A549 (cell line): ENCODE results near the gene SH3BP5L. TPM values are rescaled to one million over a fixed set of nuclear protein-coding genes. Genes with fewer than 3 reads are reported as not detected.
A peak's percentile ranks its signal among the peaks of the same experiment; 100 is the strongest.

Experiments
- ATAC-seq, 2 experiments: fragments of 200-7000 bp in 1 of 2; fragments of >200 bp in 1 of 2; cut with Nextera tagmentation in 1 of 2; cut with Tn5 transposase in 1 of 2; 3 replicates each; pipeline versions ENCODE4 v1.8.0 to v1.9.1; 2018 to 2020; ENCODE audit warnings: mild to moderate bottlenecking in 1 of 2, moderate library complexity in 1 of 2
- CTCF ChIA-PET: fragments of 300-600 bp; sonication (Branson Sonifier 250); formaldehyde crosslinking; extraction: SDS; loops from one replicate; lab custom pipeline; 2021; ENCODE audit warnings: antibody characterized with exemption, inconsistent platforms; lab: Yijun Ruan, JAX
- POLR2A ChIA-PET: fragments of 350-600 bp; formaldehyde crosslinking; extraction: SDS; loops from one replicate; lab custom pipeline; 2021; ENCODE audit warnings: antibody characterized with exemption, inconsistent platforms; lab: Yijun Ruan, JAX
- DNase-seq, 2 experiments: peaks; one replicate each; pipeline versions ENCODE4 v3.0.0 to v3.0.0-alpha.2; 2011 to 2016; ENCODE audit warnings: low read depth in 1 of 2, low spot score in 1 of 2
- FAIRE-seq: peaks from 2 replicates; lab custom pipeline; 2011; peaks lifted over from hg19 to GRCh38; lab: Jason Lieb, UNC
- H3K27ac ChIP-seq, 2 experiments: fragments of >200 bp; sonication (Bioruptor Twin); formaldehyde crosslinking; 3 replicates each; pipeline ENCODE4 v1.5.1; 2016 to 2017
- H3K4me1 ChIP-seq: fragments of >200 bp; sonication (Bioruptor Twin); formaldehyde crosslinking; 3 replicates; pipeline ENCODE4 v1.6.1; 2016
- H3K4me2 ChIP-seq: fragments of >200 bp; sonication (Bioruptor Twin); formaldehyde crosslinking; 3 replicates; pipeline ENCODE4 v1.6.1; 2016
- H3K4me3 ChIP-seq: fragments of >200 bp; sonication (Bioruptor Twin); formaldehyde crosslinking; 3 replicates; pipeline ENCODE4 v1.5.1; 2016
- H3K9me3 ChIP-seq: fragments of >200 bp; sonication (Bioruptor Twin); formaldehyde crosslinking; 3 replicates; pipeline ENCODE4 v1.6.1; 2016
- CEBPB ChIP-seq, 2 experiments: fragments of >200 bp in 1 of 2; sonication (Bioruptor Twin) in 1 of 2; formaldehyde crosslinking in 1 of 2; IDR thresholded peaks; 2 replicates each; pipeline ENCODE4 v1.6.1; 2012 to 2016
- CHD4 ChIP-seq: fragments of 200-600 bp; sonication (generic); IDR thresholded peaks from 2 replicates; pipeline ENCODE4 v1.6.1; 2016; ENCODE audit warnings: antibody characterized with exemption, mild to moderate bottlenecking, borderline replicate concordance
- EHF ChIP-seq: fragments of 250-450 bp; sonication (Bioruptor Pico); IDR thresholded peaks from 2 replicates; pipeline ENCODE4 v1.5.0; 2020; ENCODE audit warnings: mild to moderate bottlenecking
- ELK1 ChIP-seq: fragments of 150-350 bp; IDR thresholded peaks from 2 replicates; pipeline ENCODE4 v1.6.1; 2014; ENCODE audit warnings: low read depth, mild to moderate bottlenecking, low read length
- EP300 ChIP-seq, 2 experiments: fragments of >200 bp; sonication (Bioruptor Twin); formaldehyde crosslinking; IDR thresholded peaks; 2 replicates in 1 of 2; 3 replicates in 1 of 2; pipeline ENCODE4 v1.6.1; 2016 to 2017
- HDAC2 ChIP-seq: fragments of 200-600 bp; sonication (generic); IDR thresholded peaks from 2 replicates; pipeline ENCODE4 v1.6.1; 2016
- HEYL ChIP-seq: fragments of 250-450 bp; sonication (Bioruptor Pico); IDR thresholded peaks from 2 replicates; pipeline ENCODE4 v1.8.0; 2021; ENCODE audit warnings: mild to moderate bottlenecking, moderate library complexity
- HOXA7 ChIP-seq: fragments of 250-450 bp; sonication (Bioruptor Pico); IDR thresholded peaks from 2 replicates; pipeline ENCODE4 v1.5.0; 2020; ENCODE audit warnings: mild to moderate bottlenecking, moderate library complexity
- HOXB13 ChIP-seq: fragments of 250-450 bp; sonication (Bioruptor Pico); IDR thresholded peaks from 2 replicates; pipeline ENCODE4 v1.5.0; 2020; ENCODE audit warnings: low read depth, mild to moderate bottlenecking, moderate library complexity
- JUN ChIP-seq, 2 experiments: fragments of >200 bp; sonication (Bioruptor Twin); formaldehyde crosslinking; IDR thresholded peaks; 2 replicates in 1 of 2; 3 replicates in 1 of 2; pipeline ENCODE4 v1.6.1; 2016 to 2017
- KDM1A ChIP-seq: fragments of 200-600 bp; sonication (generic); IDR thresholded peaks from 2 replicates; pipeline ENCODE4 v1.6.1; 2016; ENCODE audit warnings: low read depth, mild to moderate bottlenecking
- MAFK ChIP-seq: fragments of 450-650 bp; IDR thresholded peaks from 2 replicates; pipeline ENCODE4 v1.6.1; 2014; ENCODE audit not compliant: partially characterized antibody
- MAX ChIP-seq: IDR thresholded peaks from 2 replicates; pipeline ENCODE4 v1.6.1; 2012
- MAZ ChIP-seq: fragments of 150-350 bp; IDR thresholded peaks from 2 replicates; pipeline ENCODE4 v1.6.1; 2014; ENCODE audit warnings: antibody characterized with exemption, low read depth, low read length, borderline replicate concordance
- PBX3 ChIP-seq: IDR thresholded peaks from 2 replicates; pipeline ENCODE4 v1.6.1; 2012
- POLR2A ChIP-seq: IDR thresholded peaks from 2 replicates; pipeline ENCODE4 v1.6.1; 2012; ENCODE audit warnings: mild to moderate bottlenecking, low read length
- POLR2AphosphoS2 ChIP-seq: conservative IDR thresholded peaks from 2 replicates; pipeline ENCODE4 v1.6.1; 2012; ENCODE audit warnings: low read length, improper control_type of control experiment, inconsistent platforms
- RAD21 ChIP-seq, 2 experiments: fragments of >200 bp in 1 of 2; sonication (Bioruptor Twin) in 1 of 2; formaldehyde crosslinking in 1 of 2; IDR thresholded peaks in 1 of 2; conservative IDR thresholded peaks in 1 of 2; 2 replicates in 1 of 2; 3 replicates in 1 of 2; pipeline ENCODE4 v1.6.1; 2012 to 2018; ENCODE audit warnings: inconsistent platforms in 1 of 2
- RNF2 ChIP-seq: fragments of 200-600 bp; sonication (generic); IDR thresholded peaks from 2 replicates; pipeline ENCODE4 v1.6.1; 2016; ENCODE audit warnings: low read depth, mild to moderate bottlenecking, antibody characterized with exemption, moderate library complexity, borderline replicate concordance
- TFCP2L1 ChIP-seq: fragments of 250-450 bp; sonication (Bioruptor Pico); IDR thresholded peaks from 2 replicates; pipeline ENCODE4 v1.5.0; 2021; ENCODE audit warnings: mild to moderate bottlenecking
- TP53 ChIP-seq: fragments of 250-450 bp; sonication (Bioruptor Pico); IDR thresholded peaks from 2 replicates; pipeline ENCODE4 v1.5.0; 2021; ENCODE audit warnings: mild to moderate bottlenecking, moderate library complexity
- ZNF302 ChIP-seq: fragments of 250-450 bp; sonication (Bioruptor Pico); IDR thresholded peaks from 2 replicates; pipeline ENCODE4 v1.9.0; 2021; ENCODE audit warnings: inconsistent platforms, mild to moderate bottlenecking, moderate library complexity
- whole genome bisulfite sequencing: methylation state at CpG from one replicate; pipeline ENCODE4 v1.1.6; 2017; ENCODE audit errors: missing lambda C conversion rate; 5-methylcytosine and 5-hydroxymethylcytosine counted together
- polyA plus RNA-seq, 4 experiments: library from polyadenylated mRNA; depleted of rRNA in 3 of 4; stranded (reverse); fragments of >200 nt; fragmentation: RNase III in 1 of 4; extraction: RNeasy Plus Mini Kit Qiagen cat#74134 plus additional on column Dnase treatment in 1 of 4; gene quantifications; 2 replicates in 3 of 4; 3 replicates in 1 of 4; pipeline ENCODE4 v1.2.3, GENCODE V29; 2011 to 2017

Gene SH3BP5L
- polyA plus RNA-seq, 2 of the 4 experiments (the other 2 are of a cell fraction) = 10.9 to 15.8 TPM

GRCh38 chr1:248852481-248853405 is 27.0 kb upstream of the SH3BP5L start:
- no peak overlapping the region for H3K4me3 ChIP-seq
- no peak overlapping the region for H3K4me2 ChIP-seq
- WGBS = 93% methylated on average over 7 of the region's 7 CpGs
- no peak for FAIRE-seq
- no peaks in the 10 kb centered on the region for H3K9me3 ChIP-seq
- TF ChIP-seq MAX = no peak
- no peak for TF ChIP-seq ELK1
- no peak for TF ChIP-seq KDM1A
- TF ChIP-seq JUN (IDR thresholded peaks at IDR 0.05) = no peak
- TF ChIP-seq HEYL (CRISPR knock-in tag) = no peak
- no peak for TF ChIP-seq HOXA7 (CRISPR knock-in tag)
- no peak for TF ChIP-seq ZNF302 (CRISPR knock-in tag)
- TF ChIP-seq TP53 (CRISPR knock-in tag) = no peak
- no peak for TF ChIP-seq PBX3
- TF ChIP-seq HDAC2 = no peak
- TF ChIP-seq CHD4 = no peak
- no peak for TF ChIP-seq HOXB13 (CRISPR knock-in tag)
- no peak for TF ChIP-seq TFCP2L1 (CRISPR knock-in tag)
- TF ChIP-seq EP300 (IDR thresholded peaks at IDR 0.05) = no peak
- no peak for TF ChIP-seq MAFK
- no peak; the same call in 1 of the 2 replicates for TF ChIP-seq POLR2AphosphoS2
- TF ChIP-seq RNF2 = no peak
- no peak overlapping the region for H3K27ac ChIP-seq
- no peak for ATAC-seq
- no peak for DNase-seq
- peaks cover 10% of the 10 kb centered on the region; the same call in 2 of the 3 replicates for H3K4me1 ChIP-seq
- CTCF ChIA-PET = interaction anchor here (0.9 to 1.4 kb wide), 2 partner anchors 11 to 26 kb away, joined by 3 to 4 read pairs; no protein-coding TSS in a partner anchor
- POLR2A ChIA-PET = no interaction called here

- H3K4me1 ChIP-seq = no peaks in the 10 kb centered on the region
- WGBS = 96% methylated on average over 2 of the region's 2 CpGs
- DNase-seq (no peak), FAIRE-seq (no peak), ATAC-seq (peak in 1 of 2 experiments; percentile 6; a peak in 2 of 6 replicates)
- H3K4me3 ChIP-seq = no peak overlapping the region
- CTCF ChIA-PET = interaction anchor here (1.2 to 1.4 kb wide), 2 partner anchors 10 to 25 kb away, joined by 4 read pairs; no protein-coding TSS in a partner anchor
- no peak overlapping the region for H3K27ac ChIP-seq
- H3K9me3 ChIP-seq = no peaks in the 10 kb centered on the region
- TF ChIP-seq RAD21 (conservative IDR thresholded peaks at IDR 0.05 in 1 of 2, IDR thresholded peaks at IDR 0.05 in 1 of 2) (no peak), EHF (no peak), POLR2A (peak; percentile 6; the same call in 1 of the 2 replicates), MAZ (no peak), CEBPB (IDR thresholded peaks at IDR 0.05) (no peak)
- TF ChIP-seq, all 56 proteins: peak for 1
- POLR2A ChIA-PET = interaction anchor here (1.3 kb wide), 1 partner anchor 13 kb away, joined by 6 read pairs; the partner anchor contains the start of gene ZNF672
- no peak overlapping the region for H3K4me2 ChIP-seq
Observed at GRCh38 chr1:248851390-248851789, 25.7 kb upstream of the SH3BP5L start.
